Choroid plexus epithelial cell (primary cell): Measurements from ENCODE around the gene LY9.

Source experiments
- DNase-seq: peaks from one replicate; pipeline ENCODE4 v3.0.0-alpha.2; 2010; ENCODE audit warnings: low read depth
- H3K4me3 ChIP-seq: 2 replicates; pipeline ENCODE4 v1.5.1; 2011; ENCODE audit warnings: low read depth, mild to moderate bottlenecking, control low read depth, low read length, moderate library complexity
- CTCF ChIP-seq: conservative IDR thresholded peaks from 2 replicates; pipeline ENCODE4 v1.5.1; 2011; ENCODE audit warnings: low read depth, mild to moderate bottlenecking, control low read depth, inconsistent platforms, low read length, moderate library complexity

The LY9 gene

GRCh38 chr1:160801836-160802580 lies 6.0 kb downstream of the LY9 start:
- no peak for DNase-seq
- no peak overlapping the region for H3K4me3 ChIP-seq
- no peak for TF ChIP-seq CTCF

DNA sequence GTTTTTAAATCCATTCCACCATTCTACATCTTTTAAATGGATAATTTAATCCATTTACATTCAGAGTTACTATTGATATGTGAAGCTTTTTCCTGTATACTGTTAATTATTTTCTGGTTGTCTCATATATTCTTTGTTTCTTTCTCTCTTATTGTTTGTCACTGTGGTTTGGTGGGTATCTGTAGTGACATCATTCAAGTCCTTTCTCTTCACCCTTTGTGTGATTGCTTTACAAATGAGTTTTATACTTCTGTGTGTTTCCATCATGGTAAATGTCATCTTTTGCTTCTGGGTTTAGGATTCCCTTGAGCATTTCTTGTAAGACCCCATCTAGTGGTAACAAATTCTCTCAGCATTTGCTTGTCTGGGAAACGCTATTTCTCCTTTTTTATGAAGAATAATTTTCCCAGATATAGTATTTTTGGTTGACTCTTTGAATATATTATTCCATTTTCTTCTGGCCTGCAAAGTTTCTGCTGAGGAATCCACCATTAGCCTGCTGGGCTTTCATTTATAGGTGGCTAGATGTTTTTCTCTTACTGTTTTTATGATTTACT lies 10.2 kb downstream of the LY9 start:
- no peak overlapping the region for H3K4me3 ChIP-seq
- TF ChIP-seq CTCF: no peak
- no peak for DNase-seq

- no peak for DNase-seq
- no peak overlapping the region for H3K4me3 ChIP-seq
- no peak for TF ChIP-seq CTCF
Observed at GRCh38 chr1:160806784-160807183, 10.8 kb downstream of the LY9 start.

- no peak overlapping the region for H3K4me3 ChIP-seq
- no peak for TF ChIP-seq CTCF
- no peak for DNase-seq
Observed at GRCh38 chr1:160807247-160807646, 11.3 kb downstream of the LY9 start.

GRCh38 chr1:160807738-160808137 lies 11.8 kb downstream of the LY9 start:
- no peak for TF ChIP-seq CTCF
- H3K4me3 ChIP-seq: no peak overlapping the region
- no peak for DNase-seq

- no peak for TF ChIP-seq CTCF
- no peak overlapping the region for H3K4me3 ChIP-seq
- DNase-seq: no peak
Observed at GRCh38 chr1:160808289-160808688, 12.3 kb downstream of the LY9 start.

GRCh38 chr1:160810486-160810885 lies 14.5 kb downstream of the LY9 start:
- DNase-seq: no peak
- H3K4me3 ChIP-seq: no peak overlapping the region
- no peak for TF ChIP-seq CTCF
